Stimulated activated CD8-positive, alpha-beta memory T cell treated with anti-CD3 and anti-CD28 coated beads, Interleukin-4, amount 100 ng/mL, for 48 hours (primary cell): Measurements from ENCODE around the gene SYT15.
A peak's percentile ranks its signal among the peaks of the same experiment; 100 is the strongest.

Experiments used
- DNase-seq: peaks from one replicate; pipeline ENCODE4 v3.0.0-alpha.2; 2020

SYT15 gene

GRCh38 chr10:46545861-46546590, 32.9 kb upstream of the SYT15 start:
- peak; percentile 21 for DNase-seq

GRCh38 chr10:46546591-46547540, 32.1 kb upstream of the SYT15 start:
- DNase-seq, result peak; percentile 21

- DNase-seq, result peak; percentile 19
These were observed 31.1 kb upstream of the SYT15 start for GRCh38 chr10:46547541-46548497.

GRCh38 chr10:46548498-46549090, 30.3 kb upstream of the SYT15 start:
- peak; percentile 14 for DNase-seq

- peak; percentile 17 for DNase-seq
These were observed 29.5 kb upstream of the SYT15 start for GRCh38 chr10:46549171-46550075.

GRCh38 chr10:46550076-46550790, 28.7 kb upstream of the SYT15 start:
- DNase-seq, result peak; percentile 14

GRCh38 chr10:46550795-46551700, 27.9 kb upstream of the SYT15 start:
- DNase-seq, result peak; percentile 22

GRCh38 chr10:46551701-46552525, 27.0 kb upstream of the SYT15 start:
- peak; percentile 20 for DNase-seq

GRCh38 chr10:46552526-46553237, 26.2 kb upstream of the SYT15 start:
- peak; percentile 21 for DNase-seq

GRCh38 chr10:46553238-46554049, 25.5 kb upstream of the SYT15 start:
- peak; percentile 23 for DNase-seq

- DNase-seq, result peak; percentile 20
These were observed 24.7 kb upstream of the SYT15 start for GRCh38 chr10:46554166-46554781.

- peak; percentile 19 for DNase-seq
These were observed 23.6 kb upstream of the SYT15 start for GRCh38 chr10:46555366-46555712.

- peak; percentile 29 for DNase-seq
These were observed 23.0 kb upstream of the SYT15 start for GRCh38 chr10:46555713-46556514.

- peak; percentile 24 for DNase-seq
These were observed 22.2 kb upstream of the SYT15 start, which contains the start of gene GPRIN2 for GRCh38 chr10:46556515-46557318. Gene GPRIN2, minus strand, starts transcription at chr10:46556658. Its CDS starts 5,922 bp downstream, at chr10:46550736.
